ENCODE data around the gene SLIT3.

Gene SLIT3

GRCh38 chr5:169085212-169085611 is 215.7 kb downstream of the SLIT3 start (continued):
- TF ChIP-seq, protein P1, sequence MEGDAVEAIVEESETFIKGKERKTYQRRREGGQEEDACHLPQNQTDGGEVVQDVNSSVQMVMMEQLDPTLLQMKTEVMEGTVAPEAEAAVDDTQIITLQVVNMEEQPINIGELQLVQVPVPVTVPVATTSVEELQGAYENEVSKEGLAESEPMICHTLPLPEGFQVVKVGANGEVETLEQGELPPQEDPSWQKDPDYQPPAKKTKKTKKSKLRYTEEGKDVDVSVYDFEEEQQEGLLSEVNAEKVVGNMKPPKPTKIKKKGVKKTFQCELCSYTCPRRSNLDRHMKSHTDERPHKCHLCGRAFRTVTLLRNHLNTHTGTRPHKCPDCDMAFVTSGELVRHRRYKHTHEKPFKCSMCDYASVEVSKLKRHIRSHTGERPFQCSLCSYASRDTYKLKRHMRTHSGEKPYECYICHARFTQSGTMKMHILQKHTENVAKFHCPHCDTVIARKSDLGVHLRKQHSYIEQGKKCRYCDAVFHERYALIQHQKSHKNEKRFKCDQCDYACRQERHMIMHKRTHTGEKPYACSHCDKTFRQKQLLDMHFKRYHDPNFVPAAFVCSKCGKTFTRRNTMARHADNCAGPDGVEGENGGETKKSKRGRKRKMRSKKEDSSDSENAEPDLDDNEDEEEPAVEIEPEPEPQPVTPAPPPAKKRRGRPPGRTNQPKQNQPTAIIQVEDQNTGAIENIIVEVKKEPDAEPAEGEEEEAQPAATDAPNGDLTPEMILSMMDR (tag by site-specific recombination; IDR thresholded peaks at IDR 0.05), result no peak
- TF ChIP-seq TRIM28 (IDR thresholded peaks at IDR 0.05; ENCODE audit: borderline replicate concordance, low read length), result no peak

DNA sequence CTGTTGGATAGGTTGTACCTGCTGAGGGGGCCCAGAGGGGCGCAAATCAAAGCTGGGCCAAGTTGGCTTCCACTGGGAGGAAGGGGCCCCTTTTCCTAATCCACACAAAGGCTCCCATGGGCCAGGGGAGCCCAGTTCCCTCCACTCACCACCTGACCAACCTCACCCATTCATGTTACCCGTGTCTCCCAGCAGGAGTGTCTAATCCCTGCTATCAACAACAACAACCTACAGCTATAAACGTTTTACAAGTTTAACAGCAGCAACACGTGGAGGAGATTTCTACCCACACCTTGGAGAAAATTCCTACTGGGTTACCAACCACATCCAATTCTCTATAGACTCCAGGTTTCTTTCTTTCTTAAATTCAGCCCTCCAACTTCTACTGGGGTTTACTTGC is 216.2 kb downstream of the SLIT3 start:
- TF ChIP-seq, protein P2, sequence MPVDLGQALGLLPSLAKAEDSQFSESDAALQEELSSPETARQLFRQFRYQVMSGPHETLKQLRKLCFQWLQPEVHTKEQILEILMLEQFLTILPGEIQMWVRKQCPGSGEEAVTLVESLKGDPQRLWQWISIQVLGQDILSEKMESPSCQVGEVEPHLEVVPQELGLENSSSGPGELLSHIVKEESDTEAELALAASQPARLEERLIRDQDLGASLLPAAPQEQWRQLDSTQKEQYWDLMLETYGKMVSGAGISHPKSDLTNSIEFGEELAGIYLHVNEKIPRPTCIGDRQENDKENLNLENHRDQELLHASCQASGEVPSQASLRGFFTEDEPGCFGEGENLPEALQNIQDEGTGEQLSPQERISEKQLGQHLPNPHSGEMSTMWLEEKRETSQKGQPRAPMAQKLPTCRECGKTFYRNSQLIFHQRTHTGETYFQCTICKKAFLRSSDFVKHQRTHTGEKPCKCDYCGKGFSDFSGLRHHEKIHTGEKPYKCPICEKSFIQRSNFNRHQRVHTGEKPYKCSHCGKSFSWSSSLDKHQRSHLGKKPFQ (tag by site-specific recombination; IDR thresholded peaks at IDR 0.05), result peak; percentile 17; the same call in 1 of the 2 replicates
- no peak for TF ChIP-seq ZNF629 (tag by site-specific recombination; IDR thresholded peaks at IDR 0.05)
- peak; percentile 68 for TF ChIP-seq FEZF1 (tag by site-specific recombination; IDR thresholded peaks at IDR 0.05)
- TF ChIP-seq PRDM6 (tag by site-specific recombination; IDR thresholded peaks at IDR 0.05), result peak; percentile 45
- TF ChIP-seq ZNF571 (tag by site-specific recombination; IDR thresholded peaks at IDR 0.05), result no peak
- no peak for TF ChIP-seq KLF16 (tag by site-specific recombination; IDR thresholded peaks at IDR 0.05)
- peak; percentile 61; the same call in 1 of the 2 replicates for TF ChIP-seq GFI1B (tag by site-specific recombination; IDR thresholded peaks at IDR 0.05)
- peak; percentile 99 for TF ChIP-seq ZIC2 (tag by site-specific recombination; IDR thresholded peaks at IDR 0.05)
- peak; percentile 69 for TF ChIP-seq ZNF423 (tag by site-specific recombination; IDR thresholded peaks at IDR 0.05)
- TF ChIP-seq ZBTB20 (tag by site-specific recombination; IDR thresholded peaks at IDR 0.05), result peak; percentile 16; the same call in 1 of the 2 replicates
- TF ChIP-seq ZNF660 (tag by site-specific recombination; IDR thresholded peaks at IDR 0.05), result no peak
- peak; percentile 15; the same call in 1 of the 2 replicates for TF ChIP-seq ZNF843 (tag by site-specific recombination; IDR thresholded peaks at IDR 0.05)
- peak; percentile 84; the same call in 1 of the 2 replicates for TF ChIP-seq SCRT1 (tag by site-specific recombination; IDR thresholded peaks at IDR 0.05; ENCODE audit: borderline replicate concordance)
- TF ChIP-seq EGR2 (tag by site-specific recombination; IDR thresholded peaks at IDR 0.05; ENCODE audit: low read depth), result peak; percentile 63
- TF ChIP-seq, protein P3, sequence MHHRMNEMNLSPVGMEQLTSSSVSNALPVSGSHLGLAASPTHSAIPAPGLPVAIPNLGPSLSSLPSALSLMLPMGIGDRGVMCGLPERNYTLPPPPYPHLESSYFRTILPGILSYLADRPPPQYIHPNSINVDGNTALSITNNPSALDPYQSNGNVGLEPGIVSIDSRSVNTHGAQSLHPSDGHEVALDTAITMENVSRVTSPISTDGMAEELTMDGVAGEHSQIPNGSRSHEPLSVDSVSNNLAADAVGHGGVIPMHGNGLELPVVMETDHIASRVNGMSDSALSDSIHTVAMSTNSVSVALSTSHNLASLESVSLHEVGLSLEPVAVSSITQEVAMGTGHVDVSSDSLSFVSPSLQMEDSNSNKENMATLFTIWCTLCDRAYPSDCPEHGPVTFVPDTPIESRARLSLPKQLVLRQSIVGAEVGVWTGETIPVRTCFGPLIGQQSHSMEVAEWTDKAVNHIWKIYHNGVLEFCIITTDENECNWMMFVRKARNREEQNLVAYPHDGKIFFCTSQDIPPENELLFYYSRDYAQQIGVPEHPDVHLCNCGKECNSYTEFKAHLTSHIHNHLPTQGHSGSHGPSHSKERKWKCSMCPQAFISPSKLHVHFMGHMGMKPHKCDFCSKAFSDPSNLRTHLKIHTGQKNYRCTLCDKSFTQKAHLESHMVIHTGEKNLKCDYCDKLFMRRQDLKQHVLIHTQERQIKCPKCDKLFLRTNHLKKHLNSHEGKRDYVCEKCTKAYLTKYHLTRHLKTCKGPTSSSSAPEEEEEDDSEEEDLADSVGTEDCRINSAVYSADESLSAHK (tag by site-specific recombination; IDR thresholded peaks at IDR 0.05), result 0 out of 2 replicates have a peak, but pooled peaks have one; percentile 32
- TF ChIP-seq ZBTB8A (tag by site-specific recombination; IDR thresholded peaks at IDR 0.05), result 0 out of 2 replicates have a peak, but pooled peaks have one; percentile 40
- TF ChIP-seq OSR2 (tag by site-specific recombination; IDR thresholded peaks at IDR 0.05), result peak; percentile 60; the same call in 1 of the 2 replicates
- peak; percentile 72 for TF ChIP-seq ZFHX2 (tag by site-specific recombination; conservative IDR thresholded peaks at IDR 0.05)
- peak; percentile 88 for TF ChIP-seq SCRT2 (tag by site-specific recombination; IDR thresholded peaks at IDR 0.05)
- TF ChIP-seq, protein P4, sequence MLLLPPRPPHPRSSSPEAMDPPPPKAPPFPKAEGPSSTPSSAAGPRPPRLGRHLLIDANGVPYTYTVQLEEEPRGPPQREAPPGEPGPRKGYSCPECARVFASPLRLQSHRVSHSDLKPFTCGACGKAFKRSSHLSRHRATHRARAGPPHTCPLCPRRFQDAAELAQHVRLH (tag by site-specific recombination; IDR thresholded peaks at IDR 0.05), result peak; percentile 45; the same call in 1 of the 2 replicates
- 0 out of 2 replicates have a peak, but pooled peaks cover 8% of the 10 kb centered on the region for H3K4me1 ChIP-seq (ENCODE audit: control insufficient read depth, insufficient read depth, low read length)
- no peaks in the 10 kb centered on the region for H3K36me3 ChIP-seq (ENCODE audit: control insufficient read depth in 2 of 2, insufficient read depth in 1 of 2, low read length in 2 of 2)
- H3K4me3 ChIP-seq (ENCODE audit: low read depth, low read length), result no peak overlapping the region
- CTCF ChIA-PET, result interaction anchor here (0.7 kb wide), 1 partner anchor 217 kb away, joined by 4 read pairs; no protein-coding TSS in a partner anchor
- H3K9me3 ChIP-seq (ENCODE audit: control insufficient read depth, insufficient read depth, low read depth, low read length), result no peaks in the 10 kb centered on the region
- H3K27ac ChIP-seq (ENCODE audit: extremely low read depth, low read depth, low read length), result no peak overlapping the region; the same call in 1 of the 2 replicates
- POLR2A ChIA-PET, result no interaction called here
